Peyer's patch (tissue), 4 donors: ENCODE results near the gene PGAM2.
A peak's percentile ranks its signal among the peaks of the same experiment; 100 is the strongest.

Experiments
- CTCF ChIP-seq, 6 experiments: fragments of 450-650 bp in 4 of 6; fragments of 200-600 bp in 2 of 6; sonication (generic) in 1 of 6; IDR thresholded peaks; one replicate each; pipeline ENCODE4 v1.5.1; 2017 to 2019; ENCODE audit warnings: antibody characterized with exemption in 6 of 6, mild to moderate bottlenecking in 3 of 6, moderate library complexity in 1 of 6
- POLR2A ChIP-seq, 2 donors: fragments of 450-650 bp; IDR thresholded peaks; one replicate each; pipeline ENCODE4 v1.5.1; 2017; ENCODE audit warnings: antibody characterized with exemption in 2 of 2, mild to moderate bottlenecking in 2 of 2, moderate library complexity in 2 of 2

- TF ChIP-seq CTCF (IDR thresholded peaks at IDR 0.05) (no peak), POLR2A (IDR thresholded peaks at IDR 0.05) (peak; percentile 90 to 93)
These were observed 20.8 kb downstream of the PGAM2 start, which contains the start of gene DBNL for GRCh38 chr7:44044315-44045225.
